Astrocyte of the spinal cord (primary cell): ENCODE data around the gene DNAH14.
"Not testable (repeated sequence)": the region's sequence is repeated elsewhere in the genome, so short reads cannot be mapped to it uniquely, and the experiment has no call there.

Source experiments
- DNase-seq: peaks from one replicate; pipeline ENCODE4 v3.0.0; 2011; ENCODE audit warnings: low read depth, low spot score
- H3K4me3 ChIP-seq: 2 replicates; pipeline ENCODE4 v1.5.1; 2011; ENCODE audit warnings: low read depth, mild to moderate bottlenecking, low read length, moderate library complexity
- in situ Hi-C: cut with HindIII; loops from 2 replicates; pipeline ENCODE4 v1.10.0; 2017; ENCODE audit warnings: low sequenced_read_pairs
- TF ChIP-seq, protein P1 (sequence below): IDR thresholded peaks from 2 replicates; pipeline ENCODE4 v1.5.1; 2012; ENCODE audit warnings: low read depth, mild to moderate bottlenecking, low read length, inconsistent platforms

Gene DNAH14

DNA sequence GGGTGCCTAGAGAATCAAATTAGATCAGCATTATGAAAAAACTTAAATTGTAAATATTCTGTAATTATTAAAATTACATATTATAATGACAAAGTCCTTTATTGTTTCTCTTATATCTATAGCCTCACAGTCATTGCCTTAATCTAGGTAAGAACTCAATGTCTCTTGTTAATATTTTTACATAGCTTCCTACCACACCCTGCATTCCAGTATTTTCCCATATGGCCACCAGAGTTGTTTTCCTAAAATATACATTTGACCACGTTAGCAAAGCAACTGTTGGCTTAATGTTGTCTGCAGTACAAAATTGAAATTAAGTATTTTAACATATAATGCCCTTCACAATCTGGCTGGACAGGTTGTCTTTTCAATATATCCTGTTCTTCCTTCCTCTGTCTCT, 230.3 kb downstream of the DNAH14 start:
- in situ Hi-C loops, result no loop called here
- TF ChIP-seq, protein P1, sequence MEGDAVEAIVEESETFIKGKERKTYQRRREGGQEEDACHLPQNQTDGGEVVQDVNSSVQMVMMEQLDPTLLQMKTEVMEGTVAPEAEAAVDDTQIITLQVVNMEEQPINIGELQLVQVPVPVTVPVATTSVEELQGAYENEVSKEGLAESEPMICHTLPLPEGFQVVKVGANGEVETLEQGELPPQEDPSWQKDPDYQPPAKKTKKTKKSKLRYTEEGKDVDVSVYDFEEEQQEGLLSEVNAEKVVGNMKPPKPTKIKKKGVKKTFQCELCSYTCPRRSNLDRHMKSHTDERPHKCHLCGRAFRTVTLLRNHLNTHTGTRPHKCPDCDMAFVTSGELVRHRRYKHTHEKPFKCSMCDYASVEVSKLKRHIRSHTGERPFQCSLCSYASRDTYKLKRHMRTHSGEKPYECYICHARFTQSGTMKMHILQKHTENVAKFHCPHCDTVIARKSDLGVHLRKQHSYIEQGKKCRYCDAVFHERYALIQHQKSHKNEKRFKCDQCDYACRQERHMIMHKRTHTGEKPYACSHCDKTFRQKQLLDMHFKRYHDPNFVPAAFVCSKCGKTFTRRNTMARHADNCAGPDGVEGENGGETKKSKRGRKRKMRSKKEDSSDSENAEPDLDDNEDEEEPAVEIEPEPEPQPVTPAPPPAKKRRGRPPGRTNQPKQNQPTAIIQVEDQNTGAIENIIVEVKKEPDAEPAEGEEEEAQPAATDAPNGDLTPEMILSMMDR, result no peak

DNA sequence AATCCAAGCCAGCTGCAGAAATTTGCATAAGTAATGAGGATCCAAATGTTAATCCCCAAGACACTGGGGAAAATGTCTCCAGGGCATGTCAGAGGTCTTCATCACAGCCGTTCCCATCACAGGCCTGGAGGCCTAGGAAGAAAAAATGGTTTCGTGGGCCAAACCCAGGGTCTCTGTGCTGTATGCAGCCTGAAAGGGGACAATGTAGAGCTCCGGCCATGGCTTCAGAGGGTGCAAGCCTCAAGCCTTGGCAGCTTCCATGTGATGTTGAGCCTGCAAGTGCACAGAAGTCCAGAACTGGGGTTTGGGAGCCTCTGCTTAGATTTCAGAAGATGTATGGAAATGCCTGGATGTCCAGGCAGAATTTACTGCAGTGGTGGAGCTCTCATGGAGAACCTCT, 247.9 kb downstream of the DNAH14 start:
- not testable (repeated sequence) for H3K4me3 ChIP-seq

More for the DNA sequence above, 230.3 kb downstream of the DNAH14 start:
- no peak overlapping the region for H3K4me3 ChIP-seq
- no peak for DNase-seq

GRCh38 chr1:225179686-225180085, 250.2 kb downstream of the DNAH14 start:
- no peak overlapping the region for H3K4me3 ChIP-seq
- in situ Hi-C loops, result no loop called here
- no peak for DNase-seq
- TF ChIP-seq, protein P1, result no peak

More for the DNA sequence above, 247.9 kb downstream of the DNAH14 start:
- in situ Hi-C loops, DNase-seq: not testable (repeated sequence)

GRCh38 chr1:225182716-225183115, 253.2 kb downstream of the DNAH14 start:
- TF ChIP-seq, protein P1, result no peak
- H3K4me3 ChIP-seq, result no peak overlapping the region
- DNase-seq, result no peak
- in situ Hi-C loops, result no loop called here

- TF ChIP-seq, protein P1, result no peak
- in situ Hi-C loops, result no loop called here
- no peak overlapping the region for H3K4me3 ChIP-seq
- DNase-seq, result no peak
Observed at GRCh38 chr1:225191199-225191753, 261.8 kb downstream of the DNAH14 start.

DNA sequence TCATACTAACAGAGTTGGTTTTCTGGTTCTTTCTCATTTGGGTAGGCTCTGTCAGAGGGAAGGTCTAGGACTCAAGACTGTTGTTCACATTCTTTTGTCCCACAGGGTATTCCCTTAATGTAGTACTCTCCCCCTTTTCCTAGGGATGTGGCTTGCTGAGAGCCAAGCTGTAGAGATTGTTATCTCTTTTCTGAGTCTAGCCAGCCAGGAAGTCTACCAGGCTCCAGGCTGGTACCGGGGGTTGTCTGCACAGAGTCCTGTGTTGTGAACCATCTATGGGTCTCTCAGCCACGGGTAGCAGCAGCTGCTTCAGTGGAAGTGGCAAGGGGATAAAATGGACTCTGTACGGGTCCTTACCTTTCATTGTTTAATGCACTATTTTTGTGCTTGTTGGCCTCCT, 272.0 kb downstream of the DNAH14 start:
- TF ChIP-seq, protein P1, result no peak
- no peak for DNase-seq
- in situ Hi-C loops, result no loop called here
- H3K4me3 ChIP-seq, result no peak overlapping the region

- DNase-seq, result no peak
- TF ChIP-seq, protein P1, result no peak
- H3K4me3 ChIP-seq, result no peak overlapping the region
- in situ Hi-C loops, result no loop called here
Observed at GRCh38 chr1:225207791-225208190, 278.3 kb downstream of the DNAH14 start.
